GM12878 (cell line): ENCODE results near the gene RBM44. TPM values are rescaled to one million over a fixed set of nuclear protein-coding genes. Genes with fewer than 3 reads are reported as not detected.

ENCODE experiments used
- ATAC-seq: fragments of 200-7000 bp; cut with Tn5 transposase; 3 replicates; pipeline ENCODE4 v1.9.1; 2020; ENCODE audit warnings: mild to moderate bottlenecking, moderate library complexity
- BruUV-seq: library from RNA; stranded (reverse); fragments of 400-500 nt; replicated peaks from 2 replicates; lab custom pipeline; 2021; lab: Mats Ljungman, UMichigan
- CTCF ChIA-PET: fragments of 300-600 bp; sonication (Branson Sonifier 250); formaldehyde crosslinking; extraction: SDS; loops from one replicate; lab custom pipeline; 2021; ENCODE audit warnings: inconsistent platforms; lab: Yijun Ruan, JAX
- POLR2A ChIA-PET: fragments of 350-600 bp; formaldehyde crosslinking; extraction: SDS; loops from one replicate; lab custom pipeline; 2021; ENCODE audit warnings: inconsistent platforms; lab: Charles Lee
- RAD21 ChIA-PET: fragments of 300-600 bp; sonication (Branson Sonifier 250); formaldehyde crosslinking; loops from one replicate; lab custom pipeline; 2023; ENCODE audit warnings: antibody characterized with exemption; ENCODE audit not compliant: unreplicated experiment; lab: Charles Lee
- SMC1A ChIA-PET: fragments of 300-600 bp; sonication (Branson Sonifier 250); formaldehyde crosslinking; loops from one replicate; lab custom pipeline; 2023; ENCODE audit not compliant: unreplicated experiment, uncharacterized antibody; lab: Charles Lee
- DNase-seq: peaks from one replicate; pipeline ENCODE4 v3.0.0-alpha.2; 2011; ENCODE audit warnings: low read depth, low spot score
- FAIRE-seq: peaks from 3 replicates; lab custom pipeline; 2011; peaks lifted over from hg19 to GRCh38; lab: Jason Lieb, UNC
- H2AFZ ChIP-seq: 2 replicates; pipeline ENCODE4 v1.6.0; 2011; ENCODE audit warnings: low read depth, low read length, control low read depth; ENCODE audit not compliant: control insufficient read depth
- H3K27ac ChIP-seq: 2 replicates; pipeline ENCODE4 v1.5.1; 2011; ENCODE audit warnings: control low read depth; ENCODE audit not compliant: control insufficient read depth, insufficient read depth
- H3K27me3 ChIP-seq, 2 experiments: replicated peaks in 1 of 2; 2 replicates each; pipeline versions ENCODE4 v1.6.0 to v1.6.1; 2011; ENCODE audit warnings: low read length in 1 of 2; ENCODE audit not compliant: control insufficient read depth in 2 of 2, insufficient read depth in 2 of 2
- H3K36me3 ChIP-seq, 2 experiments: 2 replicates each; pipeline ENCODE4 v1.5.1; 2011; ENCODE audit warnings: low read length in 1 of 2; ENCODE audit not compliant: control insufficient read depth in 2 of 2, insufficient read depth in 2 of 2
- H3K4me1 ChIP-seq: 2 replicates; pipeline ENCODE4 v1.6.1; 2011; ENCODE audit warnings: mild to moderate bottlenecking, low read length, moderate library complexity, mixed read lengths; ENCODE audit not compliant: control insufficient read depth, insufficient read depth
- H3K4me2 ChIP-seq: 2 replicates; pipeline ENCODE4 v1.6.0; 2011; ENCODE audit warnings: control low read depth; ENCODE audit not compliant: control insufficient read depth, insufficient read depth
- H3K4me3 ChIP-seq: fragments of 200-600 bp; sonication (generic); 2 replicates; pipeline ENCODE4 v1.5.1; 2016
- H3K79me2 ChIP-seq: 2 replicates; pipeline ENCODE4 v1.6.0; 2011; ENCODE audit warnings: low read length; ENCODE audit not compliant: control insufficient read depth, insufficient read depth
- H3K9ac ChIP-seq: 2 replicates; pipeline ENCODE4 v1.8.0; 2011; ENCODE audit warnings: low read length, control low read depth, mixed read lengths; ENCODE audit not compliant: control insufficient read depth, insufficient read depth
- H3K9me3 ChIP-seq: replicated peaks from 3 replicates; pipeline ENCODE4 v1.5.1; 2011; ENCODE audit warnings: mild to moderate bottlenecking, low read length; ENCODE audit not compliant: control insufficient read depth, insufficient read depth
- H4K20me1 ChIP-seq: 2 replicates; pipeline ENCODE4 v1.6.0; 2011; ENCODE audit not compliant: control insufficient read depth, insufficient read depth
- BACH1 ChIP-seq: fragments of 450-650 bp; IDR thresholded peaks from 2 replicates; pipeline ENCODE4 v1.6.1; 2017; ENCODE audit warnings: mild to moderate bottlenecking, borderline replicate concordance
- BCL3 ChIP-seq: IDR thresholded peaks from 2 replicates; pipeline ENCODE4 v1.6.1; 2011; ENCODE audit warnings: borderline replicate concordance, low read depth, mild to moderate bottlenecking, moderate library complexity, low read length; ENCODE audit not compliant: insufficient read depth, poor library complexity, severe bottlenecking
- CBFB ChIP-seq: IDR thresholded peaks from 2 replicates; pipeline ENCODE4 v1.6.1; 2016; ENCODE audit warnings: antibody characterized with exemption, low read depth
- CHD2 ChIP-seq: IDR thresholded peaks from 2 replicates; pipeline ENCODE4 v1.6.1; 2011; ENCODE audit warnings: low read depth, low read length, improper control_type of control experiment, borderline replicate concordance
- JUNB ChIP-seq: IDR thresholded peaks from 2 replicates; pipeline ENCODE4 v1.6.1; 2016; ENCODE audit warnings: antibody characterized with exemption, mild to moderate bottlenecking
- KDM1A ChIP-seq: fragments of 200-600 bp; sonication (generic); IDR thresholded peaks from 2 replicates; pipeline ENCODE4 v1.6.1; 2016; ENCODE audit warnings: borderline replicate concordance
- MYB ChIP-seq: fragments of 150-350 bp; IDR thresholded peaks from 2 replicates; pipeline ENCODE4 v1.6.1; 2014; ENCODE audit warnings: mild to moderate bottlenecking, low read depth, low read length, borderline replicate concordance
- NFIC ChIP-seq: IDR thresholded peaks from 2 replicates; pipeline ENCODE4 v1.6.1; 2012; ENCODE audit warnings: low read depth, mild to moderate bottlenecking, inconsistent platforms, low read length, moderate library complexity
- NFYA ChIP-seq: IDR thresholded peaks from 2 replicates; pipeline ENCODE4 v1.6.1; 2011; ENCODE audit warnings: low read depth, mild to moderate bottlenecking, low read length, improper control_type of control experiment, borderline replicate concordance
- NR2F1 ChIP-seq: fragments of 450-650 bp; conservative IDR thresholded peaks from 2 replicates; pipeline ENCODE4 v1.6.1; 2017; ENCODE audit warnings: mild to moderate bottlenecking
- PAX8 ChIP-seq: fragments of 450-650 bp; IDR thresholded peaks from 2 replicates; pipeline ENCODE4 v1.6.1; 2017; ENCODE audit warnings: mild to moderate bottlenecking, moderate library complexity
- SREBF2 ChIP-seq: IDR thresholded peaks from 2 replicates; pipeline ENCODE4 v1.6.1; 2012; ENCODE audit warnings: mild to moderate bottlenecking, low read length
- STAT3 ChIP-seq: IDR thresholded peaks from 2 replicates; pipeline ENCODE4 v1.6.1; 2011; ENCODE audit warnings: low read depth, low read length, improper control_type of control experiment
- TAF1 ChIP-seq: IDR thresholded peaks from 2 replicates; pipeline ENCODE4 v1.6.1; 2011; ENCODE audit warnings: mild to moderate bottlenecking, low read depth, low read length, borderline replicate concordance
- TCF3 ChIP-seq: IDR thresholded peaks from 2 replicates; pipeline ENCODE4 v1.6.1; 2012; ENCODE audit warnings: low read depth, mild to moderate bottlenecking, low read length, borderline replicate concordance; ENCODE audit not compliant: insufficient read depth
- ZBTB11 ChIP-seq: fragments of 450-650 bp; formaldehyde crosslinking; IDR thresholded peaks from 2 replicates; pipeline ENCODE4 v1.5.0; 2022; ENCODE audit warnings: mild to moderate bottlenecking, missing genetic modification characterization
- ZNF217 ChIP-seq: fragments of 450-650 bp; IDR thresholded peaks from 2 replicates; pipeline ENCODE4 v1.6.1; 2017; ENCODE audit warnings: antibody characterized with exemption, mild to moderate bottlenecking
- ZNF622 ChIP-seq: fragments of 450-650 bp; IDR thresholded peaks from 2 replicates; pipeline ENCODE4 v1.6.1; 2017; ENCODE audit warnings: mild to moderate bottlenecking, inconsistent platforms
- WGBS: methylation state at CpG from one replicate; pipeline ENCODE4 v1.1.6; 2016; ENCODE audit warnings: low lambda C conversion rate; ENCODE audit not compliant: insufficient replicate concordance, insufficient coverage; ENCODE audit errors: missing lambda C conversion rate; 5-methylcytosine and 5-hydroxymethylcytosine counted together
- in situ Hi-C: fragments of 300-500 bp; cut with MboI; formaldehyde crosslinking; loops from 9 replicates; pipeline ENCODE4 v1.14.3; 2018; ENCODE audit warnings: mixed read lengths
- intact Hi-C: fragments of 100-400 bp; cut with micrococcal nuclease; formaldehyde crosslinking; loops from one replicate; pipeline ENCODE4 v1.14.2; 2022; ENCODE audit not compliant: unreplicated experiment
- polyA plus RNA-seq, 11 experiments: library from polyadenylated mRNA; depleted of rRNA in 4 of 11; unstranded in 6 of 11; stranded (reverse) in 5 of 11; fragments of >200 nt; fragmentation: Nextera tagmentation in 4 of 11; fragmentation: Illumina TruSeq in 1 of 11; extraction: Ambion mirVana in 4 of 11; extraction: Trizol in 1 of 11; gene quantifications; 1 replicate in 1 of 11; 2 replicates in 10 of 11; pipeline versions ENCODE4 v1.2.1 to v1.2.3, GENCODE V29; 2011 to 2016; ENCODE audit warnings: inconsistent platforms in 2 of 11, missing spikeins in 2 of 11, low read depth in 1 of 11
- total RNA-seq, 4 experiments: library from RNA; depleted of rRNA in 3 of 4; stranded (reverse); fragments of >200 nt in 3 of 4; fragmentation: Illumina TruSeq in 1 of 4; extraction: Trizol in 1 of 4; gene quantifications; 2 replicates each; pipeline versions ENCODE4 v1.2.1 to v1.2.3, GENCODE V29; 2013 to 2021
- TF ChIP-seq, protein P1 (sequence below): fragments of 150-350 bp; IDR thresholded peaks from 2 replicates; pipeline ENCODE4 v1.6.1; 2014; ENCODE audit warnings: mild to moderate bottlenecking, low read depth, low read length

RBM44 gene
- total and polyA plus RNA-seq, 10 of the 15 experiments (the other 5 are each of a cell fraction or from before 2014, with no cell fraction given): 0.14 to 1.4 (median 0.62) TPM; not detected in 1

DNA sequence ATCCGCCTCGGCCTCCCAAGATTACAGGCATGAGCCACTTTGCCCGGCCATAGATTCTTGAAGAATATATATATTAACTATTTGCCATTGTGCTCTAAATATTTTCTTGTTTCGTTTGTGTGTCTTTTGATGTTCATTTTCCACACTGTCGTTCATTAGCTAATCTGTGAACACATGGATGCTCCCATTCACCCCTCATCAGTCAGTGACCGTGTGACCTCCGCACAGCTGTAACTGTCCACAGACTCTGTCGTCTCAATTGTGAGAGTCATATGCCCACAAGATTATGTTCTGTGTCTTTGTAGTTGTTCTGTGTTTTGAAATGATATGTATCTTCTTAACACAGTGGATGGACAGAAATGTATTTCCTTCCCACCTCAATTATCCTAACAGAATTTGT is 90.4 kb downstream of the RBM44 start (continued):
- TF ChIP-seq NFYA: no peak
- no peak for TF ChIP-seq KDM1A
- TF ChIP-seq, all 136 proteins: peak for 0

DNA sequence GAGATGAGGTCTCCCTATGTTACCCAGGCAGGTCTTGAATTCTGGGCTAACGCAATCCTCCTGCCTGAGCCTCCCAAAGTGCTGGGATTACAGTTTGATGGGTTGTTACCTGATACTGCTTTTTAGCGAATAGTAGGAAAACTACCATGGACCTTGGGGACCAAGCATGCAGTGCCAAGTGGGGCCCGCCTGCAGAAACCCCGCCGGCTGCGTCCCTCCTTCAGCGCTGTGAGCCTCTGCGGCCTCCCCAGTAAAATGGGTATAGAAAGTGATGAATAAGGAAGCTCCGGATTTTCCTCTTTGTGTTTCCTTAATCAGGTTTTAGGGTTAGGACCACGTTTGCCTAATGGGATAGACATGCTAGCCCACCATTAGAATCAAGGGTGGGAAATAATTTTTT is 91.2 kb downstream of the RBM44 start:
- ChIA-PET CTCF (interaction anchor here (1.1 to 1.2 kb wide), 2 partner anchors 15 to 17 kb away, joined by 3 read pairs; no protein-coding TSS in a partner anchor), POLR2A (interaction anchor here (0.5 to 1.1 kb wide), 2 partner anchors 12 to 219 kb away, joined by 3 to 6 read pairs; no protein-coding TSS in a partner anchor), SMC1A (interaction anchor here (0.6 to 1.0 kb wide), 5 partner anchors 9 to 109 kb away, joined by 3 to 4 read pairs (median 3); no protein-coding TSS in a partner anchor), RAD21 (interaction anchor here (1.0 to 1.6 kb wide), 3 partner anchors 9 to 197 kb away, joined by 3 read pairs; no protein-coding TSS in a partner anchor)
- no peak overlapping the region for H2AFZ ChIP-seq
- intact Hi-C loops (no loop called here), in situ Hi-C loops (no loop called here)
- no peak overlapping the region for H3K4me2 ChIP-seq
- H3K9ac ChIP-seq: no peak overlapping the region
- H4K20me1 ChIP-seq: no peaks in the 10 kb centered on the region
- TF ChIP-seq ZNF622: no peak
- no peak for TF ChIP-seq CBFB
- TF ChIP-seq, protein P1, sequence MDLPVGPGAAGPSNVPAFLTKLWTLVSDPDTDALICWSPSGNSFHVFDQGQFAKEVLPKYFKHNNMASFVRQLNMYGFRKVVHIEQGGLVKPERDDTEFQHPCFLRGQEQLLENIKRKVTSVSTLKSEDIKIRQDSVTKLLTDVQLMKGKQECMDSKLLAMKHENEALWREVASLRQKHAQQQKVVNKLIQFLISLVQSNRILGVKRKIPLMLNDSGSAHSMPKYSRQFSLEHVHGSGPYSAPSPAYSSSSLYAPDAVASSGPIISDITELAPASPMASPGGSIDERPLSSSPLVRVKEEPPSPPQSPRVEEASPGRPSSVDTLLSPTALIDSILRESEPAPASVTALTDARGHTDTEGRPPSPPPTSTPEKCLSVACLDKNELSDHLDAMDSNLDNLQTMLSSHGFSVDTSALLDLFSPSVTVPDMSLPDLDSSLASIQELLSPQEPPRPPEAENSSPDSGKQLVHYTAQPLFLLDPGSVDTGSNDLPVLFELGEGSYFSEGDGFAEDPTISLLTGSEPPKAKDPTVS: no peak
- TF ChIP-seq NR2F1: no peak
- TF ChIP-seq ZBTB11 (CRISPR knock-in tag): no peak
- no peak for TF ChIP-seq ZNF217
- TF ChIP-seq TCF3: no peak
- no peak for TF ChIP-seq CHD2
- TF ChIP-seq STAT3: no peak
- no peak for TF ChIP-seq BCL3
- no peak for TF ChIP-seq PAX8
- no peak for TF ChIP-seq MYB
- TF ChIP-seq NFIC: no peak
- TF ChIP-seq BACH1: no peak
- TF ChIP-seq JUNB: no peak
- TF ChIP-seq SREBF2: no peak
- TF ChIP-seq TAF1: no peak
- no peaks in the 10 kb centered on the region for H3K79me2 ChIP-seq
- no peak overlapping the region for H3K27ac ChIP-seq
- WGBS: 86% methylated on average over 10 of the region's 10 CpGs
- no peaks in the 10 kb centered on the region for H3K4me1 ChIP-seq
- H3K4me3 ChIP-seq: no peak overlapping the region
- no peaks in the 10 kb centered on the region for H3K36me3 ChIP-seq
- FAIRE-seq (no peak), ATAC-seq (no peak), DNase-seq (no peak)
- no TSS peak for BruUV-seq
- H3K27me3 ChIP-seq: no peaks in the 10 kb centered on the region
- no peaks in the 10 kb centered on the region for H3K9me3 ChIP-seq
